Sigmoid colon (tissue), 4 donors: ENCODE measurements around the gene HIVEP2.

ENCODE experiments used
- EP300 ChIP-seq, 4 donors: sonication (generic); formaldehyde crosslinking; IDR thresholded peaks; one replicate each; pipeline ENCODE4 v1.6.1; 2017; ENCODE audit warnings: antibody characterized with exemption in 4 of 4
- POLR2A ChIP-seq, 2 donors: fragments of 450-650 bp; IDR thresholded peaks; one replicate each; pipeline ENCODE4 v1.6.1; 2016; ENCODE audit warnings: antibody characterized with exemption in 2 of 2, mild to moderate bottlenecking in 2 of 2, moderate library complexity in 2 of 2
- POLR2AphosphoS5 ChIP-seq, 4 donors: sonication (generic); formaldehyde crosslinking; IDR thresholded peaks; one replicate each; pipeline ENCODE4 v1.6.1; 2017; ENCODE audit warnings: antibody characterized with exemption in 4 of 4
- TF ChIP-seq, protein P1 (sequence below), 4 experiments: fragments of 450-650 bp in 3 of 4; fragments of 200-600 bp in 1 of 4; IDR thresholded peaks; one replicate each; pipeline ENCODE4 v1.5.1; 2016 to 2019; ENCODE audit warnings: antibody characterized with exemption in 4 of 4, mild to moderate bottlenecking in 3 of 4, moderate library complexity in 2 of 4

DNA sequence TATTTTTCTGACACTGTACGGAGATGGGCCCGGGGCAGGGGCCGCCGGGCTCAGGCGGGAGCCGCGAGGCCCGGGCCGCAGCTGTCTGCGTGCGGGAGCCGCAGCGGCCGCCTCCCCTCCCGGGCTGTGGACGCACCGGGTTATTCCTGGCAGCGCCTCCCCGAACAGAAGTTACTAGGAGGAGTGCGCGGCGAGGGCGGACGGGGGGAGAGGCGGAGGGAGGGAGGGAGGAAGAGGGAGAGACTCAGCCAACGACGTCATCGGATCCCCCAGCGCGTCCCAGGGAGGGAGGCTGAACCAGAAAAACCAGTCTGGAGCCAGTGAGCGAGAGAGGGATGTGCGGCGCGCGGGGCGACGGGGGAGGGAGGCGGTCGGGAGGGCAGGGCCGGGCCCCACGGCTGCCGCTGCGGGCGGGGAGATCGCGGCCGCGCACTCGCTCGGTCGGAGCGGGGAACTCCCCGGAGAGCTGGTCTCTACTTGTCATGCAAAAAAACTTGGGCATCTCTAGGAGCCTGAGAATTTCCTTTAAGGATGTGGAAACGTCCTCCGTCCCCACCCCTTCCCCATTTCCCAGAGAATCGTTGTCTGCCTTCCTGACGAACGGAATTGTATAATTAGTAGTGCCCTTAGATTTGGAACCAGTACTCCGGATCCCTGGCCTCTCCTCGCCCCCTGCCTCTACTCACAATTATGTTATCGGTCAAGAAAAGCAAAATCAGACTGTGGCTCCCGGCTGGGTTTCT, 1.4 kb upstream of the HIVEP2 start:
- TF ChIP-seq, protein P1, sequence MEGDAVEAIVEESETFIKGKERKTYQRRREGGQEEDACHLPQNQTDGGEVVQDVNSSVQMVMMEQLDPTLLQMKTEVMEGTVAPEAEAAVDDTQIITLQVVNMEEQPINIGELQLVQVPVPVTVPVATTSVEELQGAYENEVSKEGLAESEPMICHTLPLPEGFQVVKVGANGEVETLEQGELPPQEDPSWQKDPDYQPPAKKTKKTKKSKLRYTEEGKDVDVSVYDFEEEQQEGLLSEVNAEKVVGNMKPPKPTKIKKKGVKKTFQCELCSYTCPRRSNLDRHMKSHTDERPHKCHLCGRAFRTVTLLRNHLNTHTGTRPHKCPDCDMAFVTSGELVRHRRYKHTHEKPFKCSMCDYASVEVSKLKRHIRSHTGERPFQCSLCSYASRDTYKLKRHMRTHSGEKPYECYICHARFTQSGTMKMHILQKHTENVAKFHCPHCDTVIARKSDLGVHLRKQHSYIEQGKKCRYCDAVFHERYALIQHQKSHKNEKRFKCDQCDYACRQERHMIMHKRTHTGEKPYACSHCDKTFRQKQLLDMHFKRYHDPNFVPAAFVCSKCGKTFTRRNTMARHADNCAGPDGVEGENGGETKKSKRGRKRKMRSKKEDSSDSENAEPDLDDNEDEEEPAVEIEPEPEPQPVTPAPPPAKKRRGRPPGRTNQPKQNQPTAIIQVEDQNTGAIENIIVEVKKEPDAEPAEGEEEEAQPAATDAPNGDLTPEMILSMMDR (IDR thresholded peaks at IDR 0.05), result no peak
- TF ChIP-seq POLR2A (IDR thresholded peaks at IDR 0.05) (peak; percentile 38 to 53), POLR2AphosphoS5 (IDR thresholded peaks at IDR 0.05) (peak; percentile 91 to 98 (median 95)), EP300 (IDR thresholded peaks at IDR 0.05) (peak in 2 of 4 donors; percentile 35 to 50)
